Activated T-cell treated with anti-CD3 and anti-CD28 coated beads, Interleukin-2, amount 50 U/mL, for 48 hours (primary cell): Measurements from ENCODE around the gene MYO1D.
A peak's percentile ranks its signal among the peaks of the same experiment; 100 is the strongest.

Experiments used
- DNase-seq, 2 experiments: peaks; one replicate each; pipeline ENCODE4 v3.0.0-alpha.2; 2020

MYO1D gene

GRCh38 chr17:32810690-32811089, 66.2 kb downstream of the MYO1D start:
- DNase-seq, result no peak

GRCh38 chr17:32807577-32807976, 69.3 kb downstream of the MYO1D start:
- no peak for DNase-seq

- no peak for DNase-seq
Measured at GRCh38 chr17:32806646-32807045, 70.3 kb downstream of the MYO1D start.

GRCh38 chr17:32805029-32805976, 71.6 kb downstream of the MYO1D start:
- no peak for DNase-seq

- no peak for DNase-seq
Measured at GRCh38 chr17:32803544-32803943, 73.4 kb downstream of the MYO1D start.

GRCh38 chr17:32802306-32802705, 74.6 kb downstream of the MYO1D start:
- DNase-seq, result no peak

DNA sequence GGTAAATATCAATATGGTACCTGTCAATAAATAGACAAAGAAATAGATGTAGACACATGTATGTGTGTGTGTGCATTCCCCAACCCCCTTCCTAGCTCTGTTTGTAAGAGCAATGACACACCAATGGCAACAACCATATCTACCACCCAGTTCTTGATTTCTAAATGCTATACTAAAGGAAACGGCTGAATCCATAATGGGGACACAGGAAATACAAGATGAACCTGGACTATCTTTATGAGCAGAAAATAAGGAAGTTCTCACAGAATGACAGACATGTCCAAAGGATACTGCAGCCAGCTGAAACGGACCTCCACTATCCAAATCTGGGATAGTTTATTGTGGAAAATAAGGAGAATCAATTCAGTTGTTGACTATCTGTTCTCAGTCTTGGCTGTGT, 75.3 kb downstream of the MYO1D start:
- DNase-seq, result no peak

- no peak for DNase-seq
Measured at GRCh38 chr17:32801193-32801592, 75.7 kb downstream of the MYO1D start.

GRCh38 chr17:32798938-32799337, 78.0 kb downstream of the MYO1D start:
- DNase-seq, result no peak

- no peak for DNase-seq
Measured at GRCh38 chr17:32795339-32795979, 81.5 kb downstream of the MYO1D start.

- no peak for DNase-seq
Measured at GRCh38 chr17:32794533-32795246, 82.2 kb downstream of the MYO1D start.

- no peak for DNase-seq
Measured at GRCh38 chr17:32793841-32794240, 83.1 kb downstream of the MYO1D start.

DNA sequence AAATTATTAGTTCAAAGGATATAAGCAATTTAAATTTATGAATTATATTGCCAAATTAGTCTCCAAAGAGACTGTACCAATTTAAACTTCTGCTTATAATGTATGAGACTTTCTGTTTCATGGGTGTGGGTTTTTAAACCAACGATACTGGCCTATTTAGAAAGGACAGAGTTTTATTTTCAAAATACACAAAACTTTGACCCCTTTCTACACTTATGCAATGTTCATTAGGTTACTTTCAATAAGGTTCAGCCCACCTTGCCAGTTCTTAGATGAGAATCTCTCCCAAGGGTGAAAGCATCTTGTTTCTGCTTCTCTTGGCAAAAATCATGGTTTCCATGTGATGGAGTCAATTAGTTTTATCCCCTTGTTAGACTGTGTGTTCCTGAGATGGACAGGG, 84.7 kb downstream of the MYO1D start:
- no peak for DNase-seq

DNA sequence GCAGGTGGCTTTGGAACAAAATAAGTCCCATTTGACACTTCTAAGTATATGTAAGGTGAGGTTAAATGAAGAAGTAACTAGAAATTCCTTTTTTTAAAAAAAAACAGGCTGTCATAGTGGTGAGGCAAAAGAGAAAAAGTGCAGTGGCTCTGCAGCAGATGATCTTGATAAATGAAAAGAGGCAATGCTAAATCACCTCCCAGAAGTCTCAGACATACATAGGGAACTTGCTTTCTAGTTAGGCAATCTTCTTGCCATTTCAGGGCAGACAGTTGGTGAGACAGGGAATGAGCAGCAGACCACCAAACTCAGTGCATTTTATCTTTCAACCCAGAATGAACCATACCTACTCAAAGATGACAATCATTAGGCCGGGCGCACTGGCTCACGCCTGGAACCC, 90.8 kb downstream of the MYO1D start:
- no peak for DNase-seq

DNA sequence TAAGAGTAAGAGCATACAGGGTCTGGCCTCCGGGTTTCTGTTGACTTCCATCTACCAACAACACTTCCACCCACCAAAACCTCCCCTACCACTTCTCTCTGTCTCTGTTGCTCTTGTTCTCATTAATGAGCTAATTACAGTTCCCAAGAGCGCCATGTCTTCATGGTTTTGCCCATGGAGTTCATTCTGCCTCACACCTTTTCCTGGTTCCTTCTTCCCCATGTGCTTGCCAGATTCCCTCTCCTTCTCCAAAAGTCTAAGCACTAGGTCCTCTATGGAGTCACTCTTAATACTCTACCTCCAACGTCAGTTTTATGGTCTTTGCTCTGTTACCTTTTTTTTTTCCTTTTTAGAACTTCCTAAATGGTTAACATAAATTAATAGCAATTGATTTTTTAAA, 92.8 kb downstream of the MYO1D start:
- no peak for DNase-seq

DNA sequence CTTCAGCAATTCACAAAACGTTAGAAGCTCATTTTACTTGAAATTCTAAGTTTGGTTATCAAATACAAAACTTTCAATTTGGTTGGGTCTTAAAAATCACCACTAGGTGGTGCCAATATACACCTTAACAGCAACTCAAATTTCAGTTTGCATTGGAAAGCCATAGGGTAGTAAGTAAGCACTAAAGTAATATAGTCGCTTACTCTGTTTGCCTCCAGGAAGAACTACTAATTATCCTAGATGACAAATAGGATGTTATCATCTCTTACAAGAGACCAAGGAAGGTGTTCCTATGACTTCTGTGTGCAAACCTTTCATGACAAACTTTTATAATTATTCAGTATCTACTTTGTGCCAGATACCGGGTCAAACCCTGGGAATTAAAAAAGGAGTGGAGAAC, 93.3 kb downstream of the MYO1D start:
- no peak for DNase-seq

DNA sequence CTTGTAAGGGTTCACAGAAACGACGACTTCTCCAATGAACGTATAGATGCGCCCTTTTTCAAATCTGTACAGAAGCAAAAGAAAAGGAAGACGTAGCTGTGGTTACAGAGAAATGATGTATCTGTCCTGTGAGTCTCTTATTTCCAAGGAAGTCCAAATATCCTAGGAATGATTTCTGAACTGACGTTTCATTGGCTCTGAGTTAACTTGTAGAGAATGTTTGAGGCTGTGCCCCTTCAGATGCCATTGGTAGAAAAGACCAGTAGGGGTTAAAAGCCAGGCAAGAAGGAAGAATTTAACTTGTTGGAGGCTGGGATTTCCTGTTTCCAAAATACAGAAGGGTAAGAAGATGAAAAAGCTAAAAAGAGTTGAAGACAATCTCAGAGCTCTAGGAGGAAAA, 96.2 kb downstream of the MYO1D start:
- DNase-seq, result no peak

- no peak for DNase-seq
Measured at GRCh38 chr17:32777922-32778321, 99.0 kb downstream of the MYO1D start.

DNA sequence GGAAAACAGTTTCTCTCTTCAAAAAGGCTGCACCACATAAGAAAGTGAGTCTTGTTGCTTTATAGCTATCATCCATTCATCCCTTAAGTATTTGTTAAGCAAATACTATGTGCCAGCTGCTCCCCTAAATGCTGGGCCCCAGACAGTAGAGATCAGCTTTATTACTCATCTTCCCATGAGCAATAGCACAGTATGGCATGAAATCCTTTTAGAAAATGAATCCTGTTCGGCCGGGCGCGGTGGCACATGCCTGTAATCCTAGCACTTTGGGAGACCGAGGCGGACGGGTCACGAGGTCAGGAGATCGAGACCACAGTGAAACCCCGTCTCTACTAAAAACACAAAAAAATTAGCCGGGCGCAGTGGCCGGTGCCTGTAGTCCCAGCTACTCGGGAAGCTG, 99.5 kb downstream of the MYO1D start:
- no peak for DNase-seq

- no peak for DNase-seq
Measured at GRCh38 chr17:32774695-32775084, 102.2 kb downstream of the MYO1D start.

- no peak for DNase-seq
Measured at GRCh38 chr17:32773856-32774694, 102.8 kb downstream of the MYO1D start.

DNA sequence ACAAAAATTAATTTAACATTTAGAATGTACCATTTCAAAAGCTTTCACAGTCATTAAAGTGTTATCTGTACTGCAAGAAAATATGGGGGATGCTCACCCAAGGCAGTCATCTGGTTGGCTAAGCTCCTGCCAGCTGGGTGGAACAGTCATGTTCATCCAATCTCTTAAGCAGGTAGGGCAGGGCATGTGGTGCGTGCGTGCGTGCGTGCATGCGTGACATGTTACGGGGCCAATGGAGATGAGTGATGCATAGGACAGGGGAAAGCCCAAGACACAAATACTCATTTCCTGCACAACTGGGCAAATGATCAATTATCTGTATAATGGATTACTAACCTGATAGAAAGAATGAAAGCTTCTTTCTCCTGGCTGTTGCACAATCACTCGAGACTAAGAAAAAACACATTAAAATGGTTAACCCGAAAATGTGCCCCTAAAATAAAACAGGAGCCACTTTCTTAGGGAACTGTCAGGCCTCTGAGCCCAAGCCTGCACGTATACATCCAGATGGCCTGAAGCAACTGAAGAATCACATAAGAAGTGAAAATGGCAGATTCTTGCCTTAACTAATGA, 104.4 kb downstream of the MYO1D start:
- peak in 1 of 2 experiments; percentile 20 for DNase-seq
